Neural cell (in vitro differentiated cells): ENCODE data around the gene GPR62. TPM values are rescaled to one million over a fixed set of nuclear protein-coding genes. Genes with fewer than 3 reads are reported as not detected.

Experiments used
- H2AFZ ChIP-seq: fragments of 200-600, 300-800 bp; sonication (generic), shearing (Covaris generic); 2 replicates; pipeline ENCODE4 v1.6.0; 2014; ENCODE audit warnings: low read depth, mild to moderate bottlenecking, antibody characterized with exemption, low read length, moderate library complexity
- H3F3A ChIP-seq: fragments of 200-600 bp; shearing (Covaris generic); 2 replicates; pipeline ENCODE4 v1.6.1; 2016; ENCODE audit warnings: mild to moderate bottlenecking, moderate library complexity, mixed read lengths, antibody characterized with exemption, low read length; ENCODE audit not compliant: insufficient read depth, poor library complexity, severe bottlenecking
- H3K27ac ChIP-seq: fragments of 200-600, 300-800 bp; sonication (generic), shearing (Covaris generic); 2 replicates; pipeline ENCODE4 v1.5.1; 2014; ENCODE audit warnings: mild to moderate bottlenecking, low read length, moderate library complexity
- H3K27me3 ChIP-seq: fragments of 300-800, 200-600 bp; sonication (generic), shearing (Covaris generic); 2 replicates; pipeline ENCODE4 v1.6.0; 2014; ENCODE audit warnings: mild to moderate bottlenecking, low read depth, low read length, moderate library complexity; ENCODE audit not compliant: insufficient read depth
- H3K36me3 ChIP-seq: fragments of 300-800, 200-600 bp; sonication (generic), shearing (Covaris generic); 2 replicates; pipeline ENCODE4 v1.5.1; 2014; ENCODE audit warnings: mild to moderate bottlenecking, antibody characterized with exemption, low read length, moderate library complexity; ENCODE audit not compliant: insufficient read depth
- H3K4me2 ChIP-seq: fragments of 300-800, 200-600 bp; sonication (generic), shearing (Covaris generic); 2 replicates; pipeline ENCODE4 v1.6.0; 2014; ENCODE audit warnings: mild to moderate bottlenecking, low read length
- H3K4me3 ChIP-seq: fragments of 300-800, 200-600 bp; sonication (generic), shearing (Covaris generic); 2 replicates; pipeline ENCODE4 v1.5.1; 2014; ENCODE audit warnings: mild to moderate bottlenecking, low read length, moderate library complexity
- H3K79me2 ChIP-seq: fragments of 200-600 bp; shearing (Covaris generic); replicated peaks from 2 replicates; pipeline ENCODE4 v1.6.0; 2014; ENCODE audit warnings: mild to moderate bottlenecking, low read length, moderate library complexity; ENCODE audit not compliant: insufficient read depth
- H3K9ac ChIP-seq: fragments of 300-800, 200-600 bp; sonication (generic), shearing (Covaris generic); 2 replicates; pipeline ENCODE4 v1.6.1; 2016; ENCODE audit warnings: mild to moderate bottlenecking, low read length, mixed read lengths
- H3K9me2 ChIP-seq: fragments of 200-600 bp; shearing (Covaris generic); 2 replicates; pipeline ENCODE4 v1.6.1; 2016; ENCODE audit warnings: mild to moderate bottlenecking, low read length, mixed read lengths; ENCODE audit not compliant: insufficient read depth
- H3K9me3 ChIP-seq: fragments of 200-600, 300-800 bp; sonication (generic), shearing (Covaris generic); 2 replicates; pipeline ENCODE4 v1.6.1; 2016; ENCODE audit warnings: mild to moderate bottlenecking, mixed run types, low read length, moderate library complexity, mixed read lengths
- H4K20me1 ChIP-seq: fragments of 200-600 bp; shearing (Covaris generic); 2 replicates; pipeline ENCODE4 v1.6.1; 2016; ENCODE audit warnings: mild to moderate bottlenecking, mixed run types; ENCODE audit not compliant: insufficient read depth
- EP300 ChIP-seq: fragments of 450-650 bp; conservative IDR thresholded peaks from 2 replicates; pipeline ENCODE4 v1.6.1; 2014; ENCODE audit warnings: antibody characterized with exemption, mild to moderate bottlenecking, moderate library complexity; ENCODE audit not compliant: poor library complexity, severe bottlenecking
- EZH2 ChIP-seq: fragments of 200-600, 300-800 bp; shearing (Covaris generic), sonication (generic); IDR thresholded peaks from 2 replicates; pipeline ENCODE4 v1.6.1; 2014; ENCODE audit warnings: antibody characterized with exemption, low read length, borderline replicate concordance, mild to moderate bottlenecking; ENCODE audit not compliant: insufficient read depth, poor library complexity, severe bottlenecking
- MXI1 ChIP-seq: fragments of 450-650 bp; conservative IDR thresholded peaks from 2 replicates; pipeline ENCODE4 v1.6.1; 2014; ENCODE audit warnings: antibody characterized with exemption, mild to moderate bottlenecking; ENCODE audit not compliant: poor library complexity, severe bottlenecking
- POLR2AphosphoS5 ChIP-seq: IDR thresholded peaks from 2 replicates; pipeline ENCODE4 v1.6.1; 2012
- RAD21 ChIP-seq: fragments of 450-650 bp; conservative IDR thresholded peaks from 2 replicates; pipeline ENCODE4 v1.6.1; 2014; ENCODE audit warnings: antibody characterized with exemption, mild to moderate bottlenecking, moderate library complexity
- SMC3 ChIP-seq: fragments of 450-650 bp; conservative IDR thresholded peaks from 2 replicates; pipeline ENCODE4 v1.6.1; 2014; ENCODE audit warnings: antibody characterized with exemption, mild to moderate bottlenecking, moderate library complexity; ENCODE audit not compliant: poor library complexity
- TAF1 ChIP-seq: IDR thresholded peaks from 2 replicates; pipeline ENCODE4 v1.6.1; 2012; ENCODE audit warnings: low read depth
- polyA plus RNA-seq: library from polyadenylated mRNA; depleted of rRNA; stranded (reverse); fragments of >200 nt; gene quantifications from 2 replicates; pipeline ENCODE4 v1.2.3, GENCODE V29; 2014
- TF ChIP-seq, protein P1 (sequence below): fragments of 450-650 bp; IDR thresholded peaks from 2 replicates; pipeline ENCODE4 v1.5.1; 2014; ENCODE audit warnings: antibody characterized with exemption, mild to moderate bottlenecking, moderate library complexity; ENCODE audit not compliant: poor library complexity, severe bottlenecking
- TF ChIP-seq, protein P2 (sequence below): IDR thresholded peaks from 2 replicates; pipeline ENCODE4 v1.6.1; 2012; ENCODE audit warnings: borderline replicate concordance

Gene GPR62
- polyA plus RNA-seq, 1 donor from 2014 or later: not detected

DNA sequence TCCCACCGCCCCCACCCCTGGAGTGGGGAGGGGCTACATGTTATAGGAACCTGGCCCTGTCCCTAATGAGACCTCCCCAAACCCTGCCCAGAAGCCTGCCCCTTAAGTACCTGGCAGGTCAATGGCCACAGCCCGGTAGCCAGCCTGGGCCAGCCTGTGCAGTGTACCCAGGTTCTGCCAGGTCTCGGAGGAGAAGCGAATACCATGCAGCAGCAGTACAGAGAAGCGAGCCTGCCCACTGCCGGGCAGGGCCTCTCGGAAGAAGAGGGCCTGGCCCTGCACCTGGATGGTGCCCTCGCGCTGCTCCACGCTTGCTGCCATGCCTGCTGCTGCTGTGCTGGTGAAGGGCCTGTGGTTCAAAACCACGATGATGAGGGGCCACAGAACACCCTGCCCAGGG, 16.2 kb downstream of the GPR62 start:
- Histone ChIP-seq H3K4me2 (no peak overlapping the region), H3K36me3 (no peaks in the 10 kb centered on the region), H3K9ac (no peak overlapping the region), H3K27ac (no peak overlapping the region), H3K27me3 (no peaks in the 10 kb centered on the region), H3K9me3 (no peaks in the 10 kb centered on the region), H3K9me2 (no peaks in the 10 kb centered on the region), H3K79me2 (peaks cover 8% of the 10 kb centered on the region), H2AFZ (no peak overlapping the region), H3F3A (no peaks in the 10 kb centered on the region), H4K20me1 (no peaks in the 10 kb centered on the region), H3K4me3 (no peak overlapping the region)
- TF ChIP-seq TAF1: no peak
- TF ChIP-seq MXI1: no peak
- no peak for TF ChIP-seq EP300
- TF ChIP-seq POLR2AphosphoS5: no peak
- no peak for TF ChIP-seq RAD21
- TF ChIP-seq SMC3: no peak
- TF ChIP-seq EZH2: no peak
- TF ChIP-seq, protein P1, sequence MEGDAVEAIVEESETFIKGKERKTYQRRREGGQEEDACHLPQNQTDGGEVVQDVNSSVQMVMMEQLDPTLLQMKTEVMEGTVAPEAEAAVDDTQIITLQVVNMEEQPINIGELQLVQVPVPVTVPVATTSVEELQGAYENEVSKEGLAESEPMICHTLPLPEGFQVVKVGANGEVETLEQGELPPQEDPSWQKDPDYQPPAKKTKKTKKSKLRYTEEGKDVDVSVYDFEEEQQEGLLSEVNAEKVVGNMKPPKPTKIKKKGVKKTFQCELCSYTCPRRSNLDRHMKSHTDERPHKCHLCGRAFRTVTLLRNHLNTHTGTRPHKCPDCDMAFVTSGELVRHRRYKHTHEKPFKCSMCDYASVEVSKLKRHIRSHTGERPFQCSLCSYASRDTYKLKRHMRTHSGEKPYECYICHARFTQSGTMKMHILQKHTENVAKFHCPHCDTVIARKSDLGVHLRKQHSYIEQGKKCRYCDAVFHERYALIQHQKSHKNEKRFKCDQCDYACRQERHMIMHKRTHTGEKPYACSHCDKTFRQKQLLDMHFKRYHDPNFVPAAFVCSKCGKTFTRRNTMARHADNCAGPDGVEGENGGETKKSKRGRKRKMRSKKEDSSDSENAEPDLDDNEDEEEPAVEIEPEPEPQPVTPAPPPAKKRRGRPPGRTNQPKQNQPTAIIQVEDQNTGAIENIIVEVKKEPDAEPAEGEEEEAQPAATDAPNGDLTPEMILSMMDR: no peak
- TF ChIP-seq, protein P2, sequence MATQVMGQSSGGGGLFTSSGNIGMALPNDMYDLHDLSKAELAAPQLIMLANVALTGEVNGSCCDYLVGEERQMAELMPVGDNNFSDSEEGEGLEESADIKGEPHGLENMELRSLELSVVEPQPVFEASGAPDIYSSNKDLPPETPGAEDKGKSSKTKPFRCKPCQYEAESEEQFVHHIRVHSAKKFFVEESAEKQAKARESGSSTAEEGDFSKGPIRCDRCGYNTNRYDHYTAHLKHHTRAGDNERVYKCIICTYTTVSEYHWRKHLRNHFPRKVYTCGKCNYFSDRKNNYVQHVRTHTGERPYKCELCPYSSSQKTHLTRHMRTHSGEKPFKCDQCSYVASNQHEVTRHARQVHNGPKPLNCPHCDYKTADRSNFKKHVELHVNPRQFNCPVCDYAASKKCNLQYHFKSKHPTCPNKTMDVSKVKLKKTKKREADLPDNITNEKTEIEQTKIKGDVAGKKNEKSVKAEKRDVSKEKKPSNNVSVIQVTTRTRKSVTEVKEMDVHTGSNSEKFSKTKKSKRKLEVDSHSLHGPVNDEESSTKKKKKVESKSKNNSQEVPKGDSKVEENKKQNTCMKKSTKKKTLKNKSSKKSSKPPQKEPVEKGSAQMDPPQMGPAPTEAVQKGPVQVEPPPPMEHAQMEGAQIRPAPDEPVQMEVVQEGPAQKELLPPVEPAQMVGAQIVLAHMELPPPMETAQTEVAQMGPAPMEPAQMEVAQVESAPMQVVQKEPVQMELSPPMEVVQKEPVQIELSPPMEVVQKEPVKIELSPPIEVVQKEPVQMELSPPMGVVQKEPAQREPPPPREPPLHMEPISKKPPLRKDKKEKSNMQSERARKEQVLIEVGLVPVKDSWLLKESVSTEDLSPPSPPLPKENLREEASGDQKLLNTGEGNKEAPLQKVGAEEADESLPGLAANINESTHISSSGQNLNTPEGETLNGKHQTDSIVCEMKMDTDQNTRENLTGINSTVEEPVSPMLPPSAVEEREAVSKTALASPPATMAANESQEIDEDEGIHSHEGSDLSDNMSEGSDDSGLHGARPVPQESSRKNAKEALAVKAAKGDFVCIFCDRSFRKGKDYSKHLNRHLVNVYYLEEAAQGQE: no peak

GRCh38 chr3:51974277-51974962, 19.2 kb downstream of the GPR62 start:
- H2AFZ ChIP-seq: peak overlapping the region; percentile 86
- H4K20me1 ChIP-seq: no peaks in the 10 kb centered on the region
- H3K27me3 ChIP-seq: no peaks in the 10 kb centered on the region
- H3K4me2 ChIP-seq: peak overlapping the region; percentile 87
- H3K4me3 ChIP-seq: peak overlapping the region; percentile 69
- no peaks in the 10 kb centered on the region for H3F3A ChIP-seq
- peak overlapping the region; percentile 85 for H3K9ac ChIP-seq
- H3K9me2 ChIP-seq: no peaks in the 10 kb centered on the region
- peak; percentile 19 for TF ChIP-seq SMC3
- TF ChIP-seq, protein P2: no peak
- H3K79me2 ChIP-seq: no peaks in the 10 kb centered on the region
- no peaks in the 10 kb centered on the region for H3K36me3 ChIP-seq
- H3K27ac ChIP-seq: peak overlapping the region; percentile 70
- H3K9me3 ChIP-seq: no peaks in the 10 kb centered on the region
